Measurements from ENCODE around the gene LSG1. TPM values are rescaled to one million over a fixed set of nuclear protein-coding genes. Genes with fewer than 3 reads are reported as not detected.
"Not testable (repeated sequence)": the region's sequence is repeated elsewhere in the genome, so short reads cannot be mapped to it uniquely, and the experiment has no call there.

Gene LSG1
- total and polyA plus RNA-seq, 2 donors from 2014 or later: 14.8 to 33.3 TPM

DNA sequence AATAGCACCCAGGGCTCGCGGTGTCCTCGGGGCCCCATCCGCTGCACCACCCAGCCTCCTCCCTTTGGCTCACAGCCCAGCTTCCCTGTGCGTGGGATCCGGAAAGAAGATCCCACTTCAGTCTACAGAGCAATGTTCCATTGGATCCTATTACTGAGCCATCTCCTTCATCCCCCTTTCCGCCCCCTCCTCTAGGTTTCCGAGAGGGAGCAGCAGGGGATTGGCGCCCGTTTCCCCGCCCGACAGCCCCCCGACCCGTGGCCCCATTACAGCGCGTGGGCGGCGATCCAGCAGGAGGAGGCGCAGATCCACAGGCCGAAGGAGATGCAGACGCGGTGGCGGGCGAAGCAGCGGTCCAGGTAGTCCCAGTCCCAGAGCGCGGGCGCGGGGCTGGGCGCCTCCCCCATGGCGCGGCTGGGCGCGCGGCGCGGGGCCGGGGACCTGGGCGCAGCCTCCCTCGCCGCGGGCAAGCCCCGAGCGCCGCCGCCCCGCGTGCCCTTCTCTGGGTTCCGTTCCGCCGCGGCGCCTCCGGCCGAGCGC is 39.1 kb downstream of the LSG1 start:
- Histone ChIP-seq H3K4me1 (ENCODE audit: control insufficient read depth in 2 of 3, insufficient read depth in 2 of 3, low read depth in 1 of 3, low read length in 3 of 3) (peaks cover 0 to 3% (median 0%) of the 10 kb centered on the region in 3 donors), H3K4me3 (ENCODE audit: low read length in 3 of 3) (peak overlapping the region in 2 of 3 donors; percentile 45 to 53), H3K36me3 (ENCODE audit: control insufficient read depth in 2 of 3, insufficient read depth in 3 of 3, low read length in 3 of 3) (no peaks in the 10 kb centered on the region), H3K9ac (ENCODE audit: low read length in 3 of 3) (peak overlapping the region in 2 of 3 donors; percentile 19 to 24), H3K9me3 (ENCODE audit: control insufficient read depth in 2 of 3, insufficient read depth in 1 of 3, low read length in 3 of 3) (no peaks in the 10 kb centered on the region), H3K27me3 (ENCODE audit: control insufficient read depth, insufficient read depth, low read length) (no peaks in the 10 kb centered on the region), H3K27ac (ENCODE audit: low read depth in 2 of 2, low read length in 2 of 2) (peak overlapping the region in 1 of 2 donors; percentile 39)
- TF ChIP-seq CTCF (IDR thresholded peaks at IDR 0.05; ENCODE audit: borderline replicate concordance, extremely low read depth, insufficient read depth): no peak
- intact Hi-C loops (cut with DNase I): no loop called here
- DNase-seq (peak; percentile 55 to 84 (median 78)), FAIRE-seq (no peak)

- no peak for FAIRE-seq
Measured at GRCh38 chr3:194632226-194632808, 39.7 kb downstream of the LSG1 start.

GRCh38 chr3:194631696-194632095 is 40.3 kb downstream of the LSG1 start:
- intact Hi-C loops (cut with DNase I): no loop called here
- no peaks in the 10 kb centered on the region for H3K36me3 ChIP-seq (ENCODE audit: control insufficient read depth in 2 of 3, insufficient read depth in 3 of 3, low read length in 3 of 3)
- DNase-seq (no peak), FAIRE-seq (no peak)
- no peak for TF ChIP-seq CTCF (IDR thresholded peaks at IDR 0.05; ENCODE audit: borderline replicate concordance, extremely low read depth, insufficient read depth)
- peaks cover 0 to 3% (median 0%) of the 10 kb centered on the region in 3 donors for H3K4me1 ChIP-seq (ENCODE audit: control insufficient read depth in 2 of 3, insufficient read depth in 2 of 3, low read depth in 1 of 3, low read length in 3 of 3)
- no peak overlapping the region for H3K27ac ChIP-seq (ENCODE audit: low read depth in 2 of 2, low read length in 2 of 2)
- H3K9me3 ChIP-seq (ENCODE audit: control insufficient read depth in 2 of 3, insufficient read depth in 1 of 3, low read length in 3 of 3): no peaks in the 10 kb centered on the region
- no peak overlapping the region for H3K4me3 ChIP-seq (ENCODE audit: low read length in 3 of 3)
- no peaks in the 10 kb centered on the region for H3K27me3 ChIP-seq (ENCODE audit: control insufficient read depth, insufficient read depth, low read length)
- no peak overlapping the region for H3K9ac ChIP-seq (ENCODE audit: low read length in 3 of 3)

More at GRCh38 chr3:194632226-194632808, 39.7 kb downstream of the LSG1 start:
- no peak for DNase-seq
- intact Hi-C loops (cut with DNase I): no loop called here
- H3K4me1 ChIP-seq (ENCODE audit: control insufficient read depth in 2 of 3, insufficient read depth in 2 of 3, low read depth in 1 of 3, low read length in 3 of 3): peaks cover 0 to 3% (median 0%) of the 10 kb centered on the region in 3 donors
- H3K4me3 ChIP-seq (ENCODE audit: low read length in 3 of 3): peak overlapping the region in 2 of 3 donors; percentile 45 to 53
- no peak overlapping the region for H3K27ac ChIP-seq (ENCODE audit: low read depth in 2 of 2, low read length in 2 of 2)
- no peaks in the 10 kb centered on the region for H3K27me3 ChIP-seq (ENCODE audit: control insufficient read depth, insufficient read depth, low read length)
- peak overlapping the region in 1 of 3 donors; percentile 24 for H3K9ac ChIP-seq (ENCODE audit: low read length in 3 of 3)
- no peaks in the 10 kb centered on the region for H3K9me3 ChIP-seq (ENCODE audit: control insufficient read depth in 2 of 3, insufficient read depth in 1 of 3, low read length in 3 of 3)
- H3K36me3 ChIP-seq (ENCODE audit: control insufficient read depth in 2 of 3, insufficient read depth in 3 of 3, low read length in 3 of 3): no peaks in the 10 kb centered on the region
- no peak for TF ChIP-seq CTCF (IDR thresholded peaks at IDR 0.05; ENCODE audit: borderline replicate concordance, extremely low read depth, insufficient read depth)

GRCh38 chr3:194630681-194631080 is 41.3 kb downstream of the LSG1 start:
- H3K9ac ChIP-seq (ENCODE audit: low read length in 3 of 3); intact Hi-C loops (cut with DNase I); FAIRE-seq; H3K9me3 ChIP-seq (ENCODE audit: control insufficient read depth in 2 of 3, insufficient read depth in 1 of 3, low read length in 3 of 3); H3K4me3 ChIP-seq (ENCODE audit: low read length in 3 of 3); DNase-seq; H3K4me1 ChIP-seq (ENCODE audit: control insufficient read depth in 2 of 3, insufficient read depth in 2 of 3, low read depth in 1 of 3, low read length in 3 of 3); H3K36me3 ChIP-seq (ENCODE audit: control insufficient read depth in 2 of 3, insufficient read depth in 3 of 3, low read length in 3 of 3); H3K27me3 ChIP-seq (ENCODE audit: control insufficient read depth, insufficient read depth, low read length); H3K27ac ChIP-seq (ENCODE audit: low read depth in 2 of 2, low read length in 2 of 2): not testable (repeated sequence)

All from kidney (tissue), 14 donors.